Glomerular visceral epithelial cell (primary cell): ENCODE data around the gene NOTUM.
"Not testable (repeated sequence)": the region's sequence is repeated elsewhere in the genome, so short reads cannot be mapped to it uniquely, and the experiment has no call there.

Experiments used
- DNase-seq: peaks from one replicate; pipeline ENCODE4 v3.0.0-alpha.2; 2016; ENCODE audit errors: extremely low spot score

Gene NOTUM

DNA sequence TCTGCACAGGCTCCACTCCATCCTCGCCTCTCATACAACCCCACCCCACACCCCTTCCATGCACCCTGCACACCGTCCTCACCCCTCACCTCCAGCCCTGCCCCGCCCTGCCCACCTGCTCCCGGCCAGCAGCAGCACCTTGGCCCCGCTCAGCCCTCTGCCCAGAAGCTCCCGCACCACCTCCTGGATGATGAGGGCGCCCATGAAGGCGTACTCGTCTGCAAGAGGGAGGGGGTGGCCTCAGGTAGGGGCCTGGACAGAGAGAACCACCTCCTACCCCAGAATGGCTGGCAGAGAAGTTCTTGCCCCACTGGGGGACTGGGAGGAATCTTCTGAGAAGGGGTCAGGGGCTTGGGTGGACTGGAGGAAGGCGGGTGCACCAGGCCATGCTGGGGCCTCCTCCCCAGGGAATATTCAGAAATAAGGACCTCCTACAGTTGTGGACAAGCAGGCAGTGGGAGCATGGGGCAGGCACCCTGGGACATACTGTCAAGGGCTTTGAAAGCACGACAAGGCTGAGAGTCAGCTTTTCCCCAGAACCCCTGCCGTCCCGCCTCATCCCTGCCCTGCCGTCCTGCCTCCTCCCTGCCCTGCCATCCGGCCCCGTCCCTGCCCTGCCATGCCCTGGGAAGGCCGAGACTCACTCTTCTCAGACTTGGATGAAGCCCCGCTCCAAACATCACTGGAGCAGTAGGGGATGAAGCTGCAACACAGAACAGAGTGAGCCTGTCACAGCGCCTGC lies 3.1 kb downstream of the NOTUM start:
- DNase-seq: no peak

DNA sequence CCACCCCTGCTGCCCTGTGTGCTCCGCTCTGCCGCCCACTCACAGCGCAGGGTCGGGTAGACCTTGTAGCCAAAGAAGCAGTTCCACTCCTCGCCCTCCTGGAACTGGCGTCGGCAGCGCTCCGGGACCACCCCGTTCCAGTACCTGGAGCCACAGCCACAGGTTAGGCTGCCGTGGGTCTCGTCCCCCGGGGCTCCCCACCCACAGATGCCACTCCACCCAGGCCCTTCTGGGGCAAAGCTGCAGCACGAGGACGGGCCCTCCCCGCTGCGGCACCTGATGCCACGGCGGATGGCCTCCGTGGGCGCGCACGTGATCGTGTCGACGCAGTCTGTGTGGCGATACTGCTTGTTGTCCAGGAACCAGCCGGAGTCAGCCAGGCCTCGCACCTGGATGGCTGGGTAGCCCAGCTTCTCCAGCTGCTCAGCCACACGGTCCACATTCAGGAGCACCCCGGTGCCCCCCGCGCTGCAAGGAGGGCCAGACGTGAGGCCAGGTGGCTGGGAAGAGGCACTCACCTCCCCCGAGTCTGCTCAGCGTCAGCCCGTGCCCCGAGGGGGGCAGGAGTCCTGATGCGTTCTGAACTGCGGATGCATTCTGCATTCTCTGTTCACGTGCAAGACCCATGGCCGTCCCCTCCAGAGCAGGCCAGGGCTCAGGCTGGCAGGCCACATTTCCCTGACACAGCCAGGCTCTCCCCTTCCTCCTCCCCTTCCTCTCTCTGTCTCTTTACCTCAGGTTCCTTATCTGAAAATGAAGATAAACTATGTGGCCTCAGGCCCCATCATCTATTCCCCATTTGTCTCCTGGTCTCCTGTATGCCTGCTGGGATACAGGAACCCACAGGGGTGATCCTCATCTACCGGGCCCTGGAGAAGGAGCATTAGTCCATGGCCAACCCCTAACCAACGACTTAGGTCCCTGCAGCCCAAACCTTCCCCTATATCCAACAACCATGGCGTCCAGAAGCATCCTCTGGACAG lies 4.1 kb downstream of the NOTUM start:
- DNase-seq: no peak

DNA sequence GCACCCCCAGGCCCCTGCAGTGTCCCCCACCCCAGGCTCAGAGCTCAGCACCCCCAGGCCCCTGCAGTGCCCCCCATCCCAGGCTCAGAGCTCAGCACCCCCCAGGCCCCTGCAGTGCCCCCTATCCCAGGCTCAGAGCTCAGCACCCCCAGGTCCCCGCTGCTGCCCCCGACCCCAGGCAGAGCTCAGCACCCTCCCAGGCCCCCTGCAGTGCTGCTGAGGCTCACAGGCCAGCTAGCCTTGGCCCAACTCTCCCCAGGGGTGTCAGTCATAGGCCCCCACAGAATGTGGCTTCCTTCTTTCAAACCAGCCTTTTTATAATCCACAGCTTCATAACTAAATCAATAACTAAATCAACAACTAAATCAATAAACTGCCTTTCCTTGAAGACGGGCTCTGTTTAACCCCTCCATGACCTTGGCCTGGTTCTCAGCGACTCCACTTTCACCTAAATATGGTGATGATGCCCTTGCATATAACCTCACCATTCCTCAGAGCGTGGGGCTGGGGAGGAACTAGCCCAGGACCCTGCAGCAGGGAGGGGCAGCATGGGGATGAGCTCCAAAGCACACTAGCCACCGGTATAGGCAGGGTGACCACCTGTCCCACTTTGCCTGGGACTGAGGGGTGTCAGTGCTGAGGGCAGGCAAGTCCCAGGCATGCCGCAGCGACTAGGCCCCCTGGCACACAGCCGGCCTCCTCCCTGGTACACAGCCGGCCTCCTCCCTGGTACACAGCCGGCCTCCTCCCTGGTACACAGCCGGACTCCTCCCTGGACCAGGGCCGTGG lies 5.0 kb downstream of the NOTUM start:
- no peak for DNase-seq

DNA sequence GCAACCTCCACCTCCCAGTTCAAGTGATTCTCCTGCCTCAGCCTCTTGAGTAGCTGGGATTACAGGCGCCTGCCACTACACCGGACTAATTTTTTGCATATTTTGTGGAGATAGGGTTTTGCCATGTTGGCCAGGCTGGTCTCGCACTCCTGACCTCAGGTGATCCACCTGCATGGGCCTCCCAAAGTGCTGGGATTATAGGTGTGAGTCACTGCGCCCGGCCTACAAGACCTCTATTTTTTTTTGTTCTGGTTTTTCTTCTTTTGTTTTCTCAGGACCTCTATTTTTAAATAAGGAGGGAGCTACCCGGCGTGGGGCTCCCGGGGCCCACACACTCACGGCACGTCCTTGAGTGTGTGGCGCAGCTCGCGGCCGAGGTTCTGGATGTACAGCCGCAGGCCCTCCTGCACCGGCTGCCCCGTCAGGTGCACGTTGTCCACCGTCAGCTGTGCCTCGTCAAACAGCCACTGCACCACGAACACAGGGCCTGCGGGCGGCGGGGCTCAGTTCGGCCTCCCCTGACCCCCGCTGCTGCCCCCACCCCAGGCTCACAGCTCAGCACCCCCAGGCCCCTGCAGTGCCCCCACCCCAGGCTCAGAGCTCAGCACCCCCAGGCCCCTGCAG lies 5.8 kb downstream of the NOTUM start:
- DNase-seq: no peak

DNA sequence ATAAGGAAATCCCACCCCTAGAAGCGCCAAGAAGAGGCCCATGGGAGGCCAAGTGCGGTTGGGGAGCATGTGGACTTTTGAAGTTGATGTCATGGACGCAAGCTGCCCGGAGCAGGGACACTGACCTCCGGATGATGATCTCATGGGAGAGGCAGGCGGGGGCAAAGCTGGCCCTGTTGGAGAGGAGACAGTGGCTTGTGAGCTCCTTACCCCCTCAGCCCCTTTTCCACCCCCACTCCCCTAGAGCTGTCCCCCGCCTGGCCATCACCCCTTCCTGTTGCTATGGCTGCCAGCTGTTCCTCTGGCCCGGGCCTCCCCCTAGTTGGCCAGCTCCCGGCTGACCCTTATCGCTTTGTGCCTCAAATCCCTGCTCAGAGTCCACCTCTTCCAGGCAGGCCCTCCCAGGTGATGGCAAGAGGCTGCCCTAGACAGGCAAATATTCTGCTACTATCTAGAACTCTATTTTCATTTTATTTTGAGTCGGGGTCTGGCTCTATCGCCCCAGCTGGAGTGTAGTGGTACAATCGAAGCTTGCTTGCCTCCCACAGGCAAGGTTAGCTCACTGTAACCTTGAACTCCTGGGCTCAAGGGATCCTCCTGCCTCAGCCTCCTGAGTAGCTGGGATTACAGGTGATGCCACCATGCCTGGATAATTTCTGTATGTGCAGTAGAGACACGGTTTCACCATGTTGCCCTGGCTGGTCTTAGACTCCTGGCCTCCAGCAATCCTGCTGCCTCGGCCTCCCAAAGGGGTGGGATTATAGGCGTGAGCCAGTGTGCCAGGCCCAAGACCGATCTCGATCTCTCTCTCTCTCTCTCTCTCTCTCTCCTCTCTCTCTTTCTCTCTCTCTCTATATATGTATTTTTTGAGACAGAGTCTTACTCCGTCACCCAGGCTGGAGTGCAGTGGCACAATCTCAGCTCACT lies 6.6 kb downstream of the NOTUM start:
- peak; percentile 26 for DNase-seq

DNA sequence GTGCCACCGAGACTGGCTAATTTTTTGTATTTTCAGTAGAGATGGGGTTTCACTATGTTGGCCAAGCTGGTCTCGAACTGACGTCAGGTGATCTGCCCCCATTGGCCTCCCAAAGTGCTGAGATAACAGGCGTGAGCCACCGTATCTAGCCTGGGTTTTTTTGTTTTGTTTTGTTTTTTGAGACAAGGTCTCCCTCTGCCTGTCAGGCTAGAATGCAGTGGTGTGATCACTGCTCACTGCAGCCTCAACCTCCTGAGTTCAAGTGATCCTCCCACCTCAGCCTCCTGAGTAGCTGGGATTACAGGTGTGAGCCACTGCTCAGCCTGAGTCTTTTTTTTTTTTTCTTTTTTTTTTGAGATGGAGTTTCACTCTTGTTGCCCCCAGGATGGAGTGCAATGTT lies 7.5 kb downstream of the NOTUM start:
- DNase-seq: not testable (repeated sequence)

DNA sequence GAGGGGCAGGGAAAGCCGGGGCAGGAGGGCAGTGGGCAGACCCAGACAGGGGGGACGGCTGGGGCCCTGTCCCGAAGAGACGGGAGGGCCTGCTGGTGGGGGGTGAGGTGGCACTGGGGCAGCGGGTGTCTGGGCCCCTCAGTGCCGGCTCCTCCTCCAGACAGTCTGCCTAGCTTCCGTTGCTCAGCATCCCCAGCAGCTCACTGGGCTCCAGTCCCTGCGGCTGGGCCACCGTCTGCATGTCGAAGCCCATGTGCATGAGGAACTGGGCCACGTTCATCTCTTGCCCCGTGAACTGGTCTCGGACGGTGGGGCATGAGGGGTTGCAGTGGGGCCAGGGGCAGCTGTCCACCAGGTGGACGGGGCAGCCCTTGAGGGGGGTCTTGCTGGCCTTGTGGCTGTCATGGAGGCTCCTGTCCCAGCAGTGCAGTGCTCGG lies 8.2 kb downstream of the NOTUM start:
- DNase-seq: no peak

DNA sequence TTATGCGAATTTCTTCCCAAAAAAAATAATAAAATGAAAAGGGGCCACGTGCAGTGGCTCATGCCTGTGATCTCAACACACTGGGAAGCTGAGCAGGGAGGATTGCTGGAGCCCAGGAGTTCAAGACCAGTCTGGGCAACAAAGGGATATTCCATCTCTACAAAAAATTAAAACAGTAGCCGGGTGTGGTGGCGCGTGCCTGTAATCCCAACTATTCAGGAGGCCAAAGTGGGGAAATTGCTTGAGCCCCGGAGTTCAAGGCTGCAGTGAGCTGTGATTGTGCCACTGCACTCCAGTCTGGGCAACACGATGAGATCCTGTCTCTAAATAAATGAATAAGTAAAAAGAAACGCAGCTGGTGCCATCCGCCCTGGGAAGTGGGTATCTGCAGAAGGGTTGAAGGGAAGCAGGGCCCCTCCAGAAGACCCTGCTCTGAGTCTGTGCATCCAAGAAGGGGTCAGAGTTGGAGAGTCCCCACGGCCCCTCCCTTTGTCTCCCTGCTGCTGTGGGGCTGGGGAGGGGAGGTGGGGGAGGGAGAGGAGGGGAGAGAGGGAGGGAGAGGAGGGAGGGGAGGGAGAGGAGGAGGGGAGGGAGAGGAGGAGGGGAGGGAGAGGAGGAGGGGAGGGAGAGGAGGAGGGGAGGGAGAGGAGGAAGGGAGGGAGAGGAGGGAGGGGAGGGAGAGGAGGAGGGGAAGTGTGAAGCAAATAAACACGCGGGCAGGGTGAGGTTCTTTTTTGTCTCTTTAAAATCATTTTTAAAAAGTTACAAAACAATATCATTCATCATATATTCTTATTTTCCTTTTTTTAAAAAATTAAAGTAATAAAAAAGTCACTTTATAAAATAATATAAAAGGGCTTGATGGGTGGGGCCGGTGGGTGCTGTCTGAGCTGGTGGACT lies 9.0 kb downstream of the NOTUM start:
- no peak for DNase-seq

DNA sequence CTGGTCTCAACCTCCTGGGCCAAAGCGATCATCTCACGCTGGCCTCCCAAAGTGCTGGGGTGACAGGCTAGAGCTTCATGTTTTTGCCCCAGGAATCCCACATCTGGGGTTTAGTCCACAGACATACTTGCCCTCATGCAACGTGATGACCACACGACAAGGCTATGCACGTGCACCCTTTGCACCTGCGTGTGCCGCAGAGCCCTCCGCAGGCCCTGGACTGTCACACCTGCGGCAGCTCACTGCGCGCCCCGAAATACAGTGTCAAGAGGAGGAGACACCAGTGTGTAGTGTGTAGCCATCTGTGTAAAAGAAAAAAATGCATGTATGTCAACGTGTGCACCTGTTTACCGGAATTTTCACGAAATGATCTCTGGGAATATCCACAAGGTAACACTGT lies 10.5 kb downstream of the NOTUM start:
- no peak for DNase-seq

DNA sequence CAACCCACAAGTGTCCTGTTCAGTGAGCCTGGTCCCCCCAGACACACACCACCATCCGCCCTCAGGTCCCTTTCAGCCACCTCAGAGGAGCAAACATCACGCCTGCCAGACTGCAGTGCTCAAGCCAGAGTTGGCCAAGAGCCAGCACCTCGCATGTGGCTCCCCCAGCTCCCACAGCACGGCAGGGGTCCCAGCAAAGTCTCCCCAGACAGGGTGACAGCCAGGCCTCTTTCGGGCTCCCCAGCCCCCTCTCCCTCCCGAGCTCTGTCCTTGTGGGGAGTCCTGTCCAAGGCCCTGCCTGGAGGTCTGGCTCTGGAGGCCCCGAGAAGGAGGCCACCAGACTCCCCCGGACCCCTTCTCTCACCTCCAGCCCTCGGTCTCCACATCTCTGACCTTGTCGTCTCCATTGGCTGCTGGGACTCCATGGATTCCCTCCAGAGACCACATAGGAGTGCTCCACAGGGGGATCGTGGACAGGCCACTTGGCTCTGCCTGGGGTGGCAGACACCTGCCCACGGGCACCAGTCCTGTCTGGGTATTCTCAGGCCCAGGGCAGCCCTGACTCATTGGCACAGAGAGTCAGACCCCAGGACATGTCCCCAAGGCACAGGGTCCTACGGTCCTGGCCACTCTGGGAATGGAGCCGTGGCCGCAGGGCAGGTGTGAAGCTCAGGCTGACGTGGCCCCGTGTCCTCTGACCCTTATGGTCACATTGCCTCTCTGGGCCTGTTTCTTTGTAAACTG lies 12.2 kb downstream of the NOTUM start:
- no peak for DNase-seq

DNA sequence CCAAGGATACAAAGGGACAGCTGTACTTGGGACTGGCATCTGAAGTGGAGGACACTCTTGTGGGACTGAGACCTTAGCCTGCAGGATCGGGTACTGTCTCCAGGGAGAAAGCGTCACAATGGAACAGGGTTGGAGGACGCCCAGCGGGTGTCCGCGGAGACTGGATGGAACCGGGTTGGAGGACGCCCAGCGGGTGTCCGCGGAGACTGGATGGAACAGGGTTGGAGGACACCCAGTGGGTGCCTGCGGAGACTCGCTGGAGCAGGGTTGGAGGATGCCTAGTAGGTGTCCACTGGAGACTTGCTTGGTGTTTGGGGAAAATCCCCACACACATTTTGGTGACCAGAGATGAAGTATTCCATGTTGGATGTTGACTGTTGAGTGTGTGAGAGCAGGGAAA lies 13.8 kb downstream of the NOTUM start, which contains the start of gene MYADML2:
MYADML2 (minus strand) TSS at position 45 of the 400 bp plus-strand sequence. CDS start 5,492 bp downstream, outside the sequence.
- DNase-seq: no peak

DNA sequence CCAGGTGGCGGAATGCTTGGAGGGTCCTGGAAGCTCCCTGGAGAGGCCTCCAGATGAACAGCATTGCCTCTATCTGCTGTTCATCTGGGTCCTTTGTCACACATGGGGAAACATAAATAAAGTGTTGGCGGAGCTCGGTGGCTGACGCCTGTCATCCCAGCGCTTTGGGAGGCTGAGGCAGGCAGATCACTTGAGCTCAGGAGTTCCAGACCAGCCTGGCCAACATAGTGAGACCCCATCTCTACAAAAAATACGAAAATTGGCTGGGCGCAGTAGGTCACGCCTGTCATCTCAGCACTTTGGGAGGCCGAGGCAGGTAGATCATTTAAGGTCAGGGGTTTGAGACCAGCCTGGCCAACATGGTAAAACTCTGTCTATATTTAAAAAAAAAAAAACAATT lies 16.1 kb downstream of the NOTUM start:
- DNase-seq: no peak

DNA sequence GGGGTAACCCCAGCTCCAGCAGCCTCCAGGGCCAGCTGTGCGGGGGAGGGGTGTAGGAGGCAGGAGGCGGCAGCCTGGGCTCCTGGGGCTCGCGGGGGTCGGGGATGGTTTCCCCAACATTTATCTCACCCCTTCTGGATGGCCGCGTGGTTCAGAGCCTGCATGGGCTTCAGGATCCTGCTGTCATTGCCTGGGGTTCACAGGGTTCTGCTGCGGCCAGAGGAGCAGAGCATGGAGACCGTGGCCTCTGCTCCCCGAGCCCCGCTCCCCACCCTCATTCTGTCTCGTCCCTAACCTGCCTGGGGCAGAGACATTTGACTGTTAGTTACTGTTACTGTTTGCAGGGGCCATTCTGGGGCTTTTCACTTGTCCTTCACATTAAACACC lies 18.8 kb downstream of the NOTUM start:
- DNase-seq: no peak

DNA sequence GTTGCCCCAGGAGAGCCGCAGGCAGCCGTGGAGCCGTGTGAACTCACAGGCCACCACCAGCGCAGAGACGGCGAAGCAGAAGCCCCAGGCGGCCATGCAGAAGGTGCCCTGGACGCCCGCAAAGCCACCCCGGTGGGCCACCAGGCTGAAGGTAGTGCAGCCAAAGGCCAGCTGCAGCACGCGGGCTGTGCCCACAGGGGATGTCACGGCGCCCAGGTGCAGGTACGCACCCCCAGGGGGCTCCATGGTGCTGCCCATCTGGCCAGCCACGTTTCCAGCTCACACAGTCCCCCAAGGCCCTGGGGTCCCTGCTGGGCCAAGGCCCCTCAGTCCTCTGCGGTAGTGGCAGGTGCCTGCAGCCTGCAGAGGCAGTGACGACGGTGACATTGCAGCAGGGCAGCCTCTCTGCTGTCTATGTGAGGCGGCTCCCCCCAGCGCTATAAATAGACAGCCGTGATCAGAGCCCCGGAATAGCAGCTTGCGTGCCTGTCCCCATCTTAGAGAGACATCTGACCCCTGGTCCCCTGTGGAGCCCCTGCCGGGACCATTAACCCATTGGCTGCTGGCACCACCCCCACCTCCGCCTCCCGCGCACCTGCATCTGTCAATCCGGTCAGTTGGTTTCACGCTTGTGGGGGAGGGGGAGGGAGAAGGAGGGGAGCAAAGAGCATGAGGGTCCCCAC lies 19.4 kb downstream of the NOTUM start:
- DNase-seq: no peak

DNA sequence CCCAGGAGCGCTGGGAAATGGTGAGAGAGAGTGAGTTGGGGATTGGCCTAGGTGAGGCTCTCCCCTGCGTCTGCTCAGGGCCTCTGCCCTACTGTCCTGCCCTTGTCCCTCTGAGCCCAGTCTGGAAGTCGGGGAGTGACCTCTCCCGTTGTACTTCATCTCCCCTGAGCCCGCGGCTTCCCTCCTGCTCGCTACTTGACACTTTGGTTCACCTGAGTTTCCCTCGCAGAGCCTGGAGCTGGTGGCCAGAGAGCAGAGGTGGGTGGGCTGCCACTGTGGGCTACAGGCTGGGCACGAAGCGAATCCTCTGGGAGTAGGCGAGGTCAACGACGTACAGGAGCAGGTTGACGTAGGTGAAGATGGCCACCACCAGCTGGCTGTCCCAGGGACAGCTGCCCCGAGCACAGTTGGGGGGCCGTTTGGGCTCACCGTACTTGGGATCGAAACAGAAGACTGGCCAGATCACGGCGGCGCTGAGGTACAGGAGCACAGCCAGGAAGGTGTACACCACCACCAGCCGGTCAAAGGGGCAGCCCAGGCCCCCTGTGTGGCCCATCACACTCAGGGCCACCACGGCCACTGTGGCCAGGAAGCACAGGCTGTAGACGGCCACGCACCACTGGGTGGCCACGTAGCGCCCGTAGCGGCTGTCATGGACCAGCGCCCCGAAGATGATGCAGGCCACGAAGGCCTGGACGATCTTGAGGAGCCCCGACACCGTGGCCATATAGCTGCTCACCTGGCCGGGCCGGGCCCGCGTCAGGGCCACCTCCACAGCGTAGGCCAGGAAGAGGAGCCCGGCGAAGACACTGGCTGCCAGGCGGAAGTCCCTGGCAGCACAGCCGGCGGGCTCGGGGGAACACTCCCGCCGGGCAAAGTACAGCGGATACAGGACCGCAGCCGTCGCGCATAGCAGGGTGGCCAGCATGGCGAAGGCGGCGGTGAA lies 20.2 kb downstream of the NOTUM start:
- DNase-seq: no peak

DNA sequence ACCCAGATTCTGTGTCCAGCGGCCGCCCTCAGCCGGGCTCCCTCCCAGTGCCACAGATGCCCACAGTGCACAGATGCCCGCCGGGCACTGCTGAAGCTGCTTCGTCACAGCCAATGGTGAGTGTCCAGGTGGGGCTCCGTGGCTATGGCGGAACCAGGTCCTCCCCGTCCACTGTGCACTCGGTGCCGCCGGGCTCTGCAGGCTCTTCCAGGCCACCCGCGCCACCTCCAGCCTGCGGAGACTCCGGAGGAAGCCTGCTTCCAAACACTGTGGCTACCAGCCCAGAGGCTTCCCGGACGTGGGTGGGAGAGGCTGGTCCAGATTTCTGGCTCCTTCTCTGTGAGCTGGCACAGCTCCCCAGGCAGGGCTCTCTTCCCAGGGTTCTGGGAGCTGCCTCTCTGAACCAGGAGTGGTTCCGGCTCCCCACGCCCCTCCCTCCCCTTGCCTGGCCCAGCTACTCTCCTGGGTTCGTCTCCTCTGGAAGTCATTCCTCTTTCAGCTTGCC lies 21.1 kb downstream of the NOTUM start:
- no peak for DNase-seq

DNA sequence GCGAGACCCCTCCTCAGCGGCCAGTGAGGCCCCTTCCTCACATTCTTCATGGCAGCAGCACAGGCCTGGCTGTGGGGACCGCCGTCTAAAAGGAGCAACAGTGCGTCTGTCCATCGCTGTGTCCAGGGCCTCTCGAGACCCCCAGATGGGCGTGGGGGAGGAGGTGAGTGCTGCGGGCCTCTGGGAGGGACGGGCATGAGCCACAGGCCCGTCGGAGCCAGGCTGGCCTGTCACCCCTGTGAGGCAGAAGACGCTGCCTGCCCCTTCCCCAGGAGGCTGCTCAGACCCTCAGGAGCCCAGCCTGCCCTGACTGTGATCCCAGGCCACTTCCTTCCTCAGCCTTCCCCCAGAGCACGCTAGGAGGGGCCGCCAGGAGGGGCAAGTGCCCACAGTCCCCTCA lies 21.8 kb downstream of the NOTUM start:
- DNase-seq: no peak
